Measurements from ENCODE around the gene LSM3.

GRCh38 chr3:14200841-14201240, 22.2 kb downstream of the LSM3 start:
- TF ChIP-seq, protein P1, sequence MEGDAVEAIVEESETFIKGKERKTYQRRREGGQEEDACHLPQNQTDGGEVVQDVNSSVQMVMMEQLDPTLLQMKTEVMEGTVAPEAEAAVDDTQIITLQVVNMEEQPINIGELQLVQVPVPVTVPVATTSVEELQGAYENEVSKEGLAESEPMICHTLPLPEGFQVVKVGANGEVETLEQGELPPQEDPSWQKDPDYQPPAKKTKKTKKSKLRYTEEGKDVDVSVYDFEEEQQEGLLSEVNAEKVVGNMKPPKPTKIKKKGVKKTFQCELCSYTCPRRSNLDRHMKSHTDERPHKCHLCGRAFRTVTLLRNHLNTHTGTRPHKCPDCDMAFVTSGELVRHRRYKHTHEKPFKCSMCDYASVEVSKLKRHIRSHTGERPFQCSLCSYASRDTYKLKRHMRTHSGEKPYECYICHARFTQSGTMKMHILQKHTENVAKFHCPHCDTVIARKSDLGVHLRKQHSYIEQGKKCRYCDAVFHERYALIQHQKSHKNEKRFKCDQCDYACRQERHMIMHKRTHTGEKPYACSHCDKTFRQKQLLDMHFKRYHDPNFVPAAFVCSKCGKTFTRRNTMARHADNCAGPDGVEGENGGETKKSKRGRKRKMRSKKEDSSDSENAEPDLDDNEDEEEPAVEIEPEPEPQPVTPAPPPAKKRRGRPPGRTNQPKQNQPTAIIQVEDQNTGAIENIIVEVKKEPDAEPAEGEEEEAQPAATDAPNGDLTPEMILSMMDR (conservative IDR thresholded peaks at IDR 0.05; ENCODE audit: low read depth, low read length), result no peak
- TF ChIP-seq MAZ (IDR thresholded peaks at IDR 0.05; ENCODE audit: borderline replicate concordance, low read depth, low read length) (no peak), BHLHE40 (IDR thresholded peaks at IDR 0.05; ENCODE audit: low read depth, low read length) (no peak), POLR2A (IDR thresholded peaks at IDR 0.05; ENCODE audit: low read depth, low read length) (no peak), SMC3 (IDR thresholded peaks at IDR 0.05; ENCODE audit: low read depth, low read length) (no peak), USF2 (IDR thresholded peaks at IDR 0.05; ENCODE audit: low read depth, low read length) (no peak)
